Neural cell (in vitro differentiated cells): Measurements from ENCODE around the gene SAP130.

Source experiments
- CTCF ChIP-seq: fragments of 450-650 bp; IDR thresholded peaks from 2 replicates; pipeline ENCODE4 v1.5.1; 2014; ENCODE audit warnings: antibody characterized with exemption, mild to moderate bottlenecking, moderate library complexity; ENCODE audit not compliant: poor library complexity, severe bottlenecking
- POLR2AphosphoS5 ChIP-seq: IDR thresholded peaks from 2 replicates; pipeline ENCODE4 v1.6.1; 2012
- REST ChIP-seq: IDR thresholded peaks from 2 replicates; pipeline ENCODE4 v1.6.1; 2012; ENCODE audit warnings: borderline replicate concordance
- TAF1 ChIP-seq: IDR thresholded peaks from 2 replicates; pipeline ENCODE4 v1.6.1; 2012; ENCODE audit warnings: low read depth

GRCh38 chr2:128024816-128025215, 3.0 kb downstream of the SAP130 start:
- TF ChIP-seq CTCF (no peak), TAF1 (no peak), POLR2AphosphoS5 (no peak), REST (no peak)
